DMS53 (cell line): ENCODE data around the gene GRIA3.

ENCODE experiments used
- DNase-seq: peaks from one replicate; lab custom pipeline; 2025; lab: John Stamatoyannopoulos, UW

The GRIA3 gene

GRCh38 chrX:123199338-123199737, 15.3 kb downstream of the GRIA3 start:
- no peak for DNase-seq

GRCh38 chrX:123201720-123202119, 17.6 kb downstream of the GRIA3 start:
- DNase-seq: peak; percentile 22

GRCh38 chrX:123202523-123202922, 18.4 kb downstream of the GRIA3 start:
- no peak for DNase-seq

- no peak for DNase-seq
Observed at GRCh38 chrX:123203772-123204171, 19.7 kb downstream of the GRIA3 start.

- no peak for DNase-seq
Observed at GRCh38 chrX:123206176-123206575, 22.1 kb downstream of the GRIA3 start.

GRCh38 chrX:123210252-123210651, 26.2 kb downstream of the GRIA3 start:
- no peak for DNase-seq

GRCh38 chrX:123215397-123216089, 31.5 kb downstream of the GRIA3 start:
- no peak for DNase-seq

- no peak for DNase-seq
Observed at GRCh38 chrX:123217077-123217476, 33.0 kb downstream of the GRIA3 start.

GRCh38 chrX:123217728-123218127, 33.6 kb downstream of the GRIA3 start:
- DNase-seq: no peak

GRCh38 chrX:123219916-123220315, 35.8 kb downstream of the GRIA3 start:
- peak; percentile 9 for DNase-seq

- DNase-seq: no peak
Observed at GRCh38 chrX:123222920-123223319, 38.8 kb downstream of the GRIA3 start.

GRCh38 chrX:123223409-123223808, 39.3 kb downstream of the GRIA3 start:
- no peak for DNase-seq

GRCh38 chrX:123223859-123224258, 39.8 kb downstream of the GRIA3 start:
- no peak for DNase-seq

- DNase-seq: peak; percentile 11
Observed at GRCh38 chrX:123230798-123231197, 46.7 kb downstream of the GRIA3 start.

GRCh38 chrX:123236859-123237258, 52.8 kb downstream of the GRIA3 start:
- DNase-seq: no peak

- no peak for DNase-seq
Observed at GRCh38 chrX:123237271-123237670, 53.2 kb downstream of the GRIA3 start.

GRCh38 chrX:123254457-123254856, 70.4 kb downstream of the GRIA3 start:
- DNase-seq: no peak

- DNase-seq: no peak
Observed at GRCh38 chrX:123256378-123256777, 72.3 kb downstream of the GRIA3 start.

GRCh38 chrX:123260920-123261418, 76.9 kb downstream of the GRIA3 start:
- no peak for DNase-seq

- DNase-seq: no peak
Observed at GRCh38 chrX:123263270-123263669, 79.2 kb downstream of the GRIA3 start.

GRCh38 chrX:123263747-123264146, 79.7 kb downstream of the GRIA3 start:
- DNase-seq: no peak

- no peak for DNase-seq
Observed at GRCh38 chrX:123267220-123267619, 83.1 kb downstream of the GRIA3 start.

- no peak for DNase-seq
Observed at GRCh38 chrX:123271902-123272301, 87.8 kb downstream of the GRIA3 start.

GRCh38 chrX:123272630-123273029, 88.6 kb downstream of the GRIA3 start:
- no peak for DNase-seq
